K562 (cell line): ENCODE data around the gene RALGPS1. TPM values are rescaled to one million over a fixed set of nuclear protein-coding genes. Genes with fewer than 3 reads are reported as not detected.

Experiments
- CAMTA2 ChIP-seq: fragments of 250-450 bp; sonication (Bioruptor Pico); conservative IDR thresholded peaks from 2 replicates; pipeline ENCODE4 v1.5.1; 2022
- ELF4 ChIP-seq: fragments of 450-650 bp; formaldehyde crosslinking; IDR thresholded peaks from 2 replicates; pipeline ENCODE4 v1.4.0; 2022; ENCODE audit warnings: missing genetic modification characterization
- FOXK2 ChIP-seq, 2 experiments: fragments of 450-650 bp; IDR thresholded peaks in 1 of 2; conservative IDR thresholded peaks in 1 of 2; 2 replicates each; pipeline ENCODE4 v1.6.1; 2016; ENCODE audit warnings: low read depth in 2 of 2, mild to moderate bottlenecking in 1 of 2
- FOXP1 ChIP-seq: sonication (generic); formaldehyde crosslinking; IDR thresholded peaks from 2 replicates; pipeline ENCODE4 v1.8.0; 2022; ENCODE audit warnings: mild to moderate bottlenecking, missing genetic modification reagents
- GATA2 ChIP-seq: sonication (generic); formaldehyde crosslinking; IDR thresholded peaks from 2 replicates; pipeline ENCODE4 v1.4.0; 2020; ENCODE audit warnings: mild to moderate bottlenecking, missing genetic modification reagents
- KLF13 ChIP-seq: fragments of 450-650 bp; IDR thresholded peaks from 2 replicates; pipeline ENCODE4 v1.6.1; 2016; ENCODE audit warnings: missing genetic modification characterization, low read depth, mild to moderate bottlenecking, missing compliant biosample characterization, moderate library complexity, borderline replicate concordance
- KLF16 ChIP-seq: IDR thresholded peaks from 2 replicates; pipeline ENCODE4 v1.6.1; 2016; ENCODE audit warnings: antibody characterized with exemption
- POLR2A ChIP-seq: fragments of 450-650 bp; conservative IDR thresholded peaks from 2 replicates; pipeline ENCODE4 v1.6.1; 2016
- RCOR1 ChIP-seq, 2 experiments: IDR thresholded peaks; 2 replicates each; pipeline ENCODE4 v1.6.1; 2012; ENCODE audit warnings: low read depth in 2 of 2, low read length in 2 of 2, borderline replicate concordance in 1 of 2, improper control_type of control experiment in 1 of 2
- SRF ChIP-seq, 2 experiments: fragments of 250-450, 450-650 bp in 1 of 2; sonication (Bioruptor Pico) in 1 of 2; sonication (generic) in 1 of 2; formaldehyde crosslinking; IDR thresholded peaks; 2 replicates each; pipeline versions ENCODE4 v1.5.0 to v1.5.1; 2020 to 2022; ENCODE audit warnings: mild to moderate bottlenecking in 1 of 2, missing genetic modification reagents in 1 of 2
- TCF3 ChIP-seq: sonication (generic); formaldehyde crosslinking; IDR thresholded peaks from 2 replicates; pipeline ENCODE4 v1.4.0; 2020; ENCODE audit warnings: mild to moderate bottlenecking, missing genetic modification reagents
- TCF7L2 ChIP-seq: fragments of 150-350 bp; IDR thresholded peaks from 2 replicates; pipeline ENCODE4 v1.6.1; 2016; ENCODE audit warnings: low read depth, mild to moderate bottlenecking, low read length, moderate library complexity
- TRIM24 ChIP-seq, 2 experiments: fragments of 450-650 bp; IDR thresholded peaks; 2 replicates each; pipeline ENCODE4 v1.6.1; 2016
- WHSC1 ChIP-seq: IDR thresholded peaks from one replicate; pipeline ENCODE4 v1.6.1; 2012; ENCODE audit warnings: low read length, control low read depth, inconsistent platforms
- YY1 ChIP-seq, 3 experiments: IDR thresholded peaks; 2 replicates each; pipeline ENCODE4 v1.6.1; 2011; ENCODE audit warnings: low read length in 2 of 3, mild to moderate bottlenecking in 2 of 3, moderate library complexity in 2 of 3, borderline replicate concordance in 1 of 3, control low read depth in 1 of 3, low read depth in 1 of 3; ENCODE audit not compliant: insufficient read depth in 3 of 3, insufficient replicate concordance in 2 of 3, control insufficient read depth in 1 of 3, insufficient read length in 1 of 3; ENCODE audit errors: extremely low read depth in 1 of 3
- ZC3H8 ChIP-seq: fragments of 450-650 bp; IDR thresholded peaks from 2 replicates; pipeline ENCODE4 v1.6.1; 2017
- ZNF384 ChIP-seq: IDR thresholded peaks from 2 replicates; pipeline ENCODE4 v1.6.1; 2012; ENCODE audit warnings: low read depth, low read length, improper control_type of control experiment
- ZNF699 ChIP-seq: fragments of 250-450 bp; sonication (Bioruptor Pico); IDR thresholded peaks from 2 replicates; pipeline ENCODE4 v1.8.0; 2021; ENCODE audit warnings: mild to moderate bottlenecking, moderate library complexity; ENCODE audit not compliant: insufficient replicate concordance
- ZNF77 ChIP-seq: fragments of 250-450 bp; sonication (Bioruptor Pico); IDR thresholded peaks from 2 replicates; pipeline ENCODE4 v1.5.0; 2020
- polyA plus RNA-seq, 8 experiments: library from polyadenylated mRNA; depleted of rRNA in 4 of 8; stranded (reverse) in 5 of 8; unstranded in 3 of 8; fragments of >200 nt; fragmentation: Nextera tagmentation in 2 of 8; fragmentation: Illumina TruSeq in 1 of 8; extraction: Ambion mirVana in 2 of 8; extraction: Trizol in 1 of 8; gene quantifications; 2 replicates each; pipeline versions ENCODE4 v1.2.1 to v1.2.3, GENCODE V29; 2011 to 2014; ENCODE audit warnings: inconsistent platforms in 1 of 8, missing spikeins in 1 of 8
- total RNA-seq, 7 experiments: library from RNA; depleted of rRNA in 6 of 7; stranded (reverse); fragments of >200 nt in 6 of 7; fragmentation: Illumina TruSeq in 2 of 7; extraction: Trizol in 2 of 7; gene quantifications; 2 replicates each; pipeline versions ENCODE4 v1.2.1 to v1.2.3, GENCODE V29; 2011 to 2021; ENCODE audit warnings: low replicate concordance in 1 of 7
- TF ChIP-seq, protein P1 (sequence below): sonication (generic); formaldehyde crosslinking; IDR thresholded peaks from 2 replicates; pipeline ENCODE4 v1.8.1; 2023; ENCODE audit warnings: mild to moderate bottlenecking, missing genetic modification reagents, moderate library complexity
- TF ChIP-seq, protein P2 (sequence below), 2 experiments: IDR thresholded peaks; 2 replicates each; pipeline ENCODE4 v1.6.1; 2012; ENCODE audit warnings: improper control_type of control experiment in 2 of 2, low read depth in 2 of 2, low read length in 2 of 2, borderline replicate concordance in 1 of 2
- TF ChIP-seq, protein P3 (sequence below): fragments of 450-650 bp; formaldehyde crosslinking; IDR thresholded peaks from 2 replicates; pipeline ENCODE4 v1.4.0; 2020; ENCODE audit warnings: mild to moderate bottlenecking, mixed read lengths

RALGPS1 gene
- total and polyA plus RNA-seq, 9 of the 15 experiments (the other 6 are each of a cell fraction or from before 2014, with no cell fraction given), result 0.04 to 2.6 (median 1.5) TPM

DNA sequence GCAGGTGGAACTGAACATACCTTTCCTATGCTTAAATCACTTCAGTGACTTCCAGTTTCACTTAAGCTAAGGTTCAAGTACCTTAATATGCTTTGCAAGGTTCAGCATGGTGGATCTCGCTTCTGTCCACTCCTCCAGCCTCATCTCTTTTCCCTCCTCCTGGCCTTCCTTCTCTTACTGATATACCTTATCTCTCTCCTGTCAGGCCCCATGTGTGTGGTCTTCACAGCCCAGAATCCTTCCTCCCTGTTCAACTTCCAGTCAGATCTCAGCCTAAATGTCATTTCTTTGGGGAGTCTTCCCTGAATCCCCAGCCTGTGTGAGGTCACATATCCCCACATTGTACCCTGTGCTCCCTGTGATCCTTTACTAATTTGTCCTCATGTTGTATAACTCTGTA is 120.1 kb downstream of the RALGPS1 start (continued):
- TF ChIP-seq, protein P1, sequence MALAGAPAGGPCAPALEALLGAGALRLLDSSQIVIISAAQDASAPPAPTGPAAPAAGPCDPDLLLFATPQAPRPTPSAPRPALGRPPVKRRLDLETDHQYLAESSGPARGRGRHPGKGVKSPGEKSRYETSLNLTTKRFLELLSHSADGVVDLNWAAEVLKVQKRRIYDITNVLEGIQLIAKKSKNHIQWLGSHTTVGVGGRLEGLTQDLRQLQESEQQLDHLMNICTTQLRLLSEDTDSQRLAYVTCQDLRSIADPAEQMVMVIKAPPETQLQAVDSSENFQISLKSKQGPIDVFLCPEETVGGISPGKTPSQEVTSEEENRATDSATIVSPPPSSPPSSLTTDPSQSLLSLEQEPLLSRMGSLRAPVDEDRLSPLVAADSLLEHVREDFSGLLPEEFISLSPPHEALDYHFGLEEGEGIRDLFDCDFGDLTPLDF, result no peak
- TF ChIP-seq TRIM24 (IDR thresholded peaks at IDR 0.05) (peak in 1 of 2 experiments; percentile 55; a peak in 1 of 4 replicates), ZNF384 (no peak), ZNF699 (CRISPR knock-in tag) (no peak), TCF3 (CRISPR knock-in tag) (peak; percentile 91), ELF4 (CRISPR knock-in tag) (0 out of 2 replicates have a peak, but pooled peaks have one; percentile 74), RCOR1 (IDR thresholded peaks at IDR 0.05; ENCODE audit: borderline replicate concordance in 1 of 2, low read depth in 2 of 2, low read length in 2 of 2) (peak in 1 of 2 experiments; percentile 78; a peak in 1 of 4 replicates), FOXK2 (conservative IDR thresholded peaks at IDR 0.05 in 1 of 2, IDR thresholded peaks at IDR 0.05 in 1 of 2; ENCODE audit: low read depth in 2 of 2) (no peak), FOXP1 (CRISPR knock-in tag) (no peak), SRF (CRISPR knock-in tag; IDR thresholded peaks at IDR 0.05) (peak in 1 of 2 experiments; percentile 88; a peak in 1 of 4 replicates), YY1 (IDR thresholded peaks at IDR 0.05; ENCODE audit: borderline replicate concordance in 1 of 3, control insufficient read depth in 1 of 3, extremely low read depth in 1 of 3, insufficient read depth in 3 of 3, insufficient read length in 1 of 3, insufficient replicate concordance in 2 of 3, low read depth in 1 of 3, low read length in 2 of 3) (no peak), CAMTA2 (CRISPR knock-in tag) (no peak), ZC3H8 (no peak), POLR2A (no peak), TCF7L2 (no peak), KLF13 (tag) (no peak), ZNF77 (CRISPR knock-in tag) (no peak), WHSC1 (no peak), GATA2 (peak; percentile 30; the same call in 1 of the 2 replicates), KLF16 (peak; percentile 45; the same call in 1 of the 2 replicates)
- TF ChIP-seq, protein P2, sequence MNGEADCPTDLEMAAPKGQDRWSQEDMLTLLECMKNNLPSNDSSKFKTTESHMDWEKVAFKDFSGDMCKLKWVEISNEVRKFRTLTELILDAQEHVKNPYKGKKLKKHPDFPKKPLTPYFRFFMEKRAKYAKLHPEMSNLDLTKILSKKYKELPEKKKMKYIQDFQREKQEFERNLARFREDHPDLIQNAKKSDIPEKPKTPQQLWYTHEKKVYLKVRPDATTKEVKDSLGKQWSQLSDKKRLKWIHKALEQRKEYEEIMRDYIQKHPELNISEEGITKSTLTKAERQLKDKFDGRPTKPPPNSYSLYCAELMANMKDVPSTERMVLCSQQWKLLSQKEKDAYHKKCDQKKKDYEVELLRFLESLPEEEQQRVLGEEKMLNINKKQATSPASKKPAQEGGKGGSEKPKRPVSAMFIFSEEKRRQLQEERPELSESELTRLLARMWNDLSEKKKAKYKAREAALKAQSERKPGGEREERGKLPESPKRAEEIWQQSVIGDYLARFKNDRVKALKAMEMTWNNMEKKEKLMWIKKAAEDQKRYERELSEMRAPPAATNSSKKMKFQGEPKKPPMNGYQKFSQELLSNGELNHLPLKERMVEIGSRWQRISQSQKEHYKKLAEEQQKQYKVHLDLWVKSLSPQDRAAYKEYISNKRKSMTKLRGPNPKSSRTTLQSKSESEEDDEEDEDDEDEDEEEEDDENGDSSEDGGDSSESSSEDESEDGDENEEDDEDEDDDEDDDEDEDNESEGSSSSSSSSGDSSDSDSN (IDR thresholded peaks at IDR 0.05; ENCODE audit: borderline replicate concordance in 1 of 2, low read depth in 2 of 2, low read length in 2 of 2), result 0 out of 4 replicates have a peak, but pooled peaks of 1 of the 2 experiments have one; percentile 34
- TF ChIP-seq, protein P3, sequence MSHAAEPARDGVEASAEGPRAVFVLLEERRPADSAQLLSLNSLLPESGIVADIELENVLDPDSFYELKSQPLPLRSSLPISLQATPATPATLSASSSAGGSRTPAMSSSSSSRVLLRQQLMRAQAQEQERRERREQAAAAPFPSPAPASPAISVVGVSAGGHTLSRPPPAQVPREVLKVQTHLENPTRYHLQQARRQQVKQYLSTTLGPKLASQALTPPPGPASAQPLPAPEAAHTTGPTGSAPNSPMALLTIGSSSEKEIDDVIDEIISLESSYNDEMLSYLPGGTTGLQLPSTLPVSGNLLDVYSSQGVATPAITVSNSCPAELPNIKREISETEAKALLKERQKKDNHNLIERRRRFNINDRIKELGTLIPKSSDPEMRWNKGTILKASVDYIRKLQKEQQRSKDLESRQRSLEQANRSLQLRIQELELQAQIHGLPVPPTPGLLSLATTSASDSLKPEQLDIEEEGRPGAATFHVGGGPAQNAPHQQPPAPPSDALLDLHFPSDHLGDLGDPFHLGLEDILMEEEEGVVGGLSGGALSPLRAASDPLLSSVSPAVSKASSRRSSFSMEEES (CRISPR knock-in tag), result no peak
